H1 (cell line): Measurements from ENCODE around the gene PIP5K1C. TPM values are rescaled to one million over a fixed set of nuclear protein-coding genes. Genes with fewer than 3 reads are reported as not detected.

Experiments used
- CTCF ChIA-PET: fragments of 300-600 bp; sonication (Branson Sonifier 250); formaldehyde crosslinking; loops from one replicate; lab custom pipeline; 2021; ENCODE audit not compliant: partially characterized antibody; lab: Charles Lee
- POLR2A ChIA-PET: fragments of 300-600 bp; sonication (Branson Sonifier 250); formaldehyde crosslinking; loops from one replicate; lab custom pipeline; 2021; ENCODE audit warnings: inconsistent platforms; ENCODE audit not compliant: partially characterized antibody; lab: Charles Lee
- DNase-seq, 2 experiments: peaks; one replicate each; pipeline versions ENCODE4 v3.0.0 to v3.0.0-alpha.2; 2010 to 2022; ENCODE audit warnings: low spot score in 2 of 2, low read depth in 1 of 2, mixed read lengths in 1 of 2
- FAIRE-seq: peaks from 2 replicates; lab custom pipeline; 2011; peaks lifted over from hg19 to GRCh38; lab: Jason Lieb, UNC
- H2AFZ ChIP-seq: 2 replicates; pipeline ENCODE4 v1.8.1; 2012; ENCODE audit warnings: low read length, inconsistent platforms
- H2AK5ac ChIP-seq: 2 replicates; pipeline ENCODE4 v1.6.1; 2013; ENCODE audit warnings: low read depth, low read length
- H2BK120ac ChIP-seq: replicated peaks from 2 replicates; pipeline ENCODE3; 2013; ENCODE audit warnings: low read depth, low read length, inconsistent platforms
- H2BK12ac ChIP-seq: 2 replicates; pipeline ENCODE4 v1.6.1; 2013; ENCODE audit warnings: low read depth, low read length
- H2BK15ac ChIP-seq: 2 replicates; pipeline ENCODE4 v1.6.1; 2013; ENCODE audit warnings: low read length
- H2BK20ac ChIP-seq: 2 replicates; pipeline ENCODE4 v1.6.1; 2013; ENCODE audit warnings: low read length
- H2BK5ac ChIP-seq: 2 replicates; pipeline ENCODE4 v1.6.1; 2013; ENCODE audit warnings: low read depth, low read length
- H3K14ac ChIP-seq: 2 replicates; pipeline ENCODE4 v1.6.1; 2013; ENCODE audit warnings: inconsistent platforms; ENCODE audit not compliant: insufficient read length
- H3K18ac ChIP-seq: 2 replicates; pipeline ENCODE4 v1.6.1; 2013; ENCODE audit warnings: low read length; ENCODE audit errors: extremely low read depth
- H3K23ac ChIP-seq: 2 replicates; pipeline ENCODE4 v1.6.1; 2013; ENCODE audit warnings: inconsistent platforms; ENCODE audit not compliant: insufficient read length
- H3K23me2 ChIP-seq: 2 replicates; pipeline ENCODE4 v1.6.1; 2013; ENCODE audit warnings: low read depth, low read length
- H3K27ac ChIP-seq: 2 replicates; pipeline ENCODE4 v1.6.1; 2011; ENCODE audit warnings: low read depth, low read length, inconsistent platforms
- H3K27me3 ChIP-seq, 4 experiments: replicated peaks in 1 of 4; 1 replicate in 1 of 4; 2 replicates in 3 of 4; pipeline versions ENCODE4 v1.6.1 to v1.8.1; 2011 to 2013; ENCODE audit warnings: low read length in 3 of 4, mild to moderate bottlenecking in 3 of 4, inconsistent platforms in 2 of 4, mixed read lengths in 2 of 4, moderate library complexity in 1 of 4; ENCODE audit not compliant: control insufficient read depth in 3 of 4, insufficient read depth in 3 of 4; ENCODE audit errors: extremely low read depth in 1 of 4
- H3K36me3 ChIP-seq, 4 experiments: 2 replicates each; pipeline versions ENCODE4 v1.6.1 to v1.8.1; 2011 to 2013; ENCODE audit warnings: mild to moderate bottlenecking in 4 of 4, low read length in 3 of 4, moderate library complexity in 2 of 4, control low read depth in 1 of 4, inconsistent platforms in 1 of 4; ENCODE audit not compliant: insufficient read depth in 4 of 4, control insufficient read depth in 2 of 4
- H3K4ac ChIP-seq: replicated peaks from 2 replicates; pipeline ENCODE3; 2013; ENCODE audit warnings: low read length, low read depth, mixed read lengths, inconsistent platforms; ENCODE audit not compliant: insufficient read length
- H3K4me1 ChIP-seq, 4 experiments: replicated peaks in 1 of 4; 1 replicate in 1 of 4; 2 replicates in 3 of 4; pipeline versions ENCODE4 v1.6.1 to v1.8.1; 2011 to 2013; ENCODE audit warnings: low read length in 3 of 4, inconsistent platforms in 2 of 4, mixed read lengths in 1 of 4; ENCODE audit not compliant: insufficient read depth in 4 of 4, control insufficient read depth in 3 of 4
- H3K4me2 ChIP-seq, 2 experiments: 2 replicates each; pipeline versions ENCODE4 v1.6.1 to v1.8.1; 2011 to 2013; ENCODE audit warnings: low read depth in 2 of 2, low read length in 2 of 2, control low read depth in 1 of 2, inconsistent platforms in 1 of 2, mild to moderate bottlenecking in 1 of 2; ENCODE audit not compliant: insufficient read depth in 1 of 2
- H3K4me3 ChIP-seq, 4 experiments: fragments of 200-600, 300-600 bp in 1 of 4; sonication (generic), shearing (Covaris generic), sonication (Bioruptor Twin) in 1 of 4; 2 replicates each; pipeline versions ENCODE4 v1.5.1 to v1.8.1; 2011 to 2016; ENCODE audit warnings: low read length in 4 of 4, low read depth in 3 of 4, control low read depth in 2 of 4, inconsistent platforms in 2 of 4, mild to moderate bottlenecking in 2 of 4, mixed read lengths in 1 of 4, moderate library complexity in 1 of 4; ENCODE audit not compliant: insufficient read depth in 2 of 4; ENCODE audit errors: extremely low read depth in 1 of 4
- H3K56ac ChIP-seq: replicated peaks from 2 replicates; pipeline ENCODE3; 2013; ENCODE audit warnings: low read depth, mild to moderate bottlenecking, mixed read lengths, low read length, inconsistent platforms; ENCODE audit not compliant: insufficient read length
- H3K79me1 ChIP-seq: 2 replicates; pipeline ENCODE4 v1.6.1; 2013; ENCODE audit warnings: low read depth, low read length, control low read depth
- H3K79me2 ChIP-seq, 2 experiments: 2 replicates each; pipeline versions ENCODE4 v1.6.1 to v1.8.1; 2012 to 2013; ENCODE audit warnings: low read length in 2 of 2, mild to moderate bottlenecking in 2 of 2, inconsistent platforms in 1 of 2; ENCODE audit not compliant: insufficient read depth in 2 of 2, control insufficient read depth in 1 of 2
- H3K9ac ChIP-seq, 4 experiments: replicated peaks in 1 of 4; 1 replicate in 1 of 4; 2 replicates in 3 of 4; pipeline versions ENCODE4 v1.6.1 to v1.8.1; 2011 to 2013; ENCODE audit warnings: low read depth in 3 of 4, low read length in 3 of 4, control low read depth in 2 of 4, mild to moderate bottlenecking in 2 of 4, moderate library complexity in 2 of 4, inconsistent platforms in 1 of 4; ENCODE audit errors: extremely low read depth in 1 of 4
- H3K9me3 ChIP-seq, 2 experiments: 2 replicates each; pipeline versions ENCODE4 v1.6.1 to v1.8.1; 2012 to 2013; ENCODE audit warnings: mild to moderate bottlenecking in 2 of 2, moderate library complexity in 2 of 2, control low read depth in 1 of 2, inconsistent platforms in 1 of 2, low read depth in 1 of 2, low read length in 1 of 2, mixed read lengths in 1 of 2; ENCODE audit not compliant: insufficient read depth in 2 of 2
- H4K20me1 ChIP-seq, 2 experiments: replicated peaks in 1 of 2; 2 replicates each; pipeline versions ENCODE3 to v1.8.1; 2011 to 2013; ENCODE audit warnings: inconsistent platforms in 2 of 2, low read length in 2 of 2, mild to moderate bottlenecking in 1 of 2; ENCODE audit not compliant: insufficient read depth in 2 of 2, control insufficient read depth in 1 of 2
- H4K5ac ChIP-seq: 2 replicates; pipeline ENCODE4 v1.6.1; 2013; ENCODE audit warnings: low read length, low read depth, mixed read lengths, inconsistent platforms; ENCODE audit not compliant: insufficient read length
- H4K8ac ChIP-seq: 2 replicates; pipeline ENCODE4 v1.8.0; 2013; ENCODE audit warnings: mild to moderate bottlenecking, moderate library complexity, low read length, inconsistent platforms; ENCODE audit not compliant: insufficient read depth; ENCODE audit errors: extremely low read depth
- H4K91ac ChIP-seq: replicated peaks from 2 replicates; pipeline ENCODE3; 2013; ENCODE audit warnings: low read length, mixed read lengths, inconsistent platforms; ENCODE audit not compliant: insufficient read length
- RXRA ChIP-seq: IDR thresholded peaks from 2 replicates; pipeline ENCODE4 v1.6.1; 2011; ENCODE audit warnings: low read depth, mild to moderate bottlenecking, low read length, moderate library complexity; ENCODE audit not compliant: insufficient read depth
- YY1 ChIP-seq: IDR thresholded peaks from 2 replicates; pipeline ENCODE4 v1.6.1; 2011; ENCODE audit warnings: low read depth, mild to moderate bottlenecking, low read length
- WGBS, 2 experiments: shearing (Covaris generic) in 1 of 2; methylation state at CpG; one replicate each; pipeline versions ENCODE4 v1.1.6 to v1.1.7; 2013 to 2015; ENCODE audit warnings: low lambda C conversion rate in 2 of 2, mixed read lengths in 2 of 2, inconsistent platforms in 1 of 2, low coverage in 1 of 2, missing lambda C conversion rate in 1 of 2; ENCODE audit not compliant: insufficient replicate concordance in 2 of 2, insufficient coverage in 1 of 2, insufficient read length in 1 of 2; ENCODE audit errors: extremely low coverage in 1 of 2, missing lambda C conversion rate in 1 of 2; 5-methylcytosine and 5-hydroxymethylcytosine counted together
- polyA plus RNA-seq, 7 experiments: library from polyadenylated mRNA; depleted of rRNA in 3 of 7; stranded (reverse) in 5 of 7; unstranded in 2 of 7; fragments of >200 nt in 5 of 7; fragments of 200-250 nt in 2 of 7; gene quantifications; 1 replicate in 5 of 7; 2 replicates in 1 of 7; 4 replicates in 1 of 7; pipeline versions ENCODE4 v1.2.1 to v1.2.3, GENCODE V29; 2011 to 2013; ENCODE audit warnings: missing spikeins in 2 of 7, mixed read lengths in 2 of 7
- total RNA-seq: library from RNA; stranded (reverse); fragmentation: NEBNext Ultra II Directional; extraction: Animal tissue kit (Norgen Biotek cat#: 25700); gene quantifications from 2 replicates; pipeline ENCODE4 v1.2.1, GENCODE V29; 2021

The PIP5K1C gene
- total and polyA plus RNA-seq, 2 of the 8 experiments (the other 6 are each of a cell fraction or from before 2014, with no cell fraction given), result 10.6 to 32.9 TPM

DNA sequence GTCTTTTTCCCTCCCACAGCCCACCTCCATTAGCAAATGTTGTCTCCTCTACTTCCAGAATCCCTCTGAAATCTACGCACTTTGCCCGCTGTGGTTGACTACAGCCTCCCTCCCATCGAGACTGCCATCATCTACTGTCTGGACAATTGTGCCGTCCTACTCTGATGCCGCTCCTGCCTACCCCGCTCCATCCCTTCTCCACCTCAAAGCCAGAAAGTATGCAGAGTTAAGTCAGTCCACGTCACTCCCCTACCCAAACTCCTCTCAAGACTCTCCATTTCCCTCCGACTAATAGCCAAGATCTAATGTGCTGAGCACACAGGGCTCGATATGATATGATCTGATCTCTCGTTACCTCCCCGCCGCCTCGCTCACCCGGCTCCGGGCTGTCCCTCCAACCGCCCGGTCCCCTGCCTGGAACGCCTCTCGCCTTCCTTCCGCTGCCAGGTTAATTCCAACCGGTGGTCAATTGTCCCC is 74.2 kb downstream of the PIP5K1C start:
- Histone ChIP-seq H3K23me2 (peaks cover 4% of the 10 kb centered on the region), H3K9me3 (no peaks in the 10 kb centered on the region), H3K4me2 (peak overlapping the region; percentile 91 to 100), H3K23ac (no peak overlapping the region), H4K5ac (no peak overlapping the region), H4K8ac (peak overlapping the region; percentile 100; the same call in 1 of the 2 replicates), H2BK12ac (no peak overlapping the region)
- CTCF ChIA-PET, result interaction anchor here (0.5 to 1.0 kb wide), 2 partner anchors 25 to 65 kb away, joined by 3 read pairs; no protein-coding TSS in a partner anchor
- DNase-seq, result no peak
- TF ChIP-seq RXRA (no peak), YY1 (no peak)
- TF ChIP-seq, all 59 proteins: peak for 0
- FAIRE-seq, result no peak
- Histone ChIP-seq H2AK5ac (no peak overlapping the region), H3K36me3 (peaks cover 2 to 5% (median 3%) of the 10 kb centered on the region in 4 experiments; a peak in 4 of 8 replicates), H3K79me1 (peaks cover 12% of the 10 kb centered on the region), H3K4me3 (peak overlapping the region; percentile 89 to 100 (median 97)), H3K4me1 (peaks cover 0 to 6% (median 2%) of the 10 kb centered on the region in 4 experiments; a peak in 4 of 7 replicates), H3K4ac (no peak overlapping the region), H2BK120ac (no peak overlapping the region), H4K91ac (no peak overlapping the region), H3K27ac (peak overlapping the region; percentile 100; the same call in 1 of the 2 replicates), H2BK15ac (no peak overlapping the region), H3K18ac (no peak overlapping the region), H3K14ac (no peak overlapping the region), H4K20me1 (peaks cover 4 to 11% of the 10 kb centered on the region in 2 experiments), H2AFZ (no peak overlapping the region), H3K27me3 (no peaks in the 10 kb centered on the region), H3K79me2 (peaks cover 9 to 24% of the 10 kb centered on the region in 2 experiments), H2BK20ac (no peak overlapping the region), H2BK5ac (no peak overlapping the region), H3K56ac (no peak overlapping the region), H3K9ac (peak overlapping the region; percentile 91 to 99 (median 98))
- POLR2A ChIA-PET, result interaction anchor here (0.7 to 1.3 kb wide), 2 partner anchors 10 to 12 kb away, joined by 3 read pairs; no protein-coding TSS in a partner anchor
- WGBS, 2 experiments, result 3% methylated on average over 20 of the region's 21 CpGs; no CpG with 5 or more reads in 1 of the 2 experiments
